Measurements from ENCODE around the gene RELN.

The RELN gene

GRCh38 chr7:103680161-103681144 is 309.0 kb downstream of the RELN start:
- no peak for DNase-seq (ENCODE audit: low read depth)

DNA sequence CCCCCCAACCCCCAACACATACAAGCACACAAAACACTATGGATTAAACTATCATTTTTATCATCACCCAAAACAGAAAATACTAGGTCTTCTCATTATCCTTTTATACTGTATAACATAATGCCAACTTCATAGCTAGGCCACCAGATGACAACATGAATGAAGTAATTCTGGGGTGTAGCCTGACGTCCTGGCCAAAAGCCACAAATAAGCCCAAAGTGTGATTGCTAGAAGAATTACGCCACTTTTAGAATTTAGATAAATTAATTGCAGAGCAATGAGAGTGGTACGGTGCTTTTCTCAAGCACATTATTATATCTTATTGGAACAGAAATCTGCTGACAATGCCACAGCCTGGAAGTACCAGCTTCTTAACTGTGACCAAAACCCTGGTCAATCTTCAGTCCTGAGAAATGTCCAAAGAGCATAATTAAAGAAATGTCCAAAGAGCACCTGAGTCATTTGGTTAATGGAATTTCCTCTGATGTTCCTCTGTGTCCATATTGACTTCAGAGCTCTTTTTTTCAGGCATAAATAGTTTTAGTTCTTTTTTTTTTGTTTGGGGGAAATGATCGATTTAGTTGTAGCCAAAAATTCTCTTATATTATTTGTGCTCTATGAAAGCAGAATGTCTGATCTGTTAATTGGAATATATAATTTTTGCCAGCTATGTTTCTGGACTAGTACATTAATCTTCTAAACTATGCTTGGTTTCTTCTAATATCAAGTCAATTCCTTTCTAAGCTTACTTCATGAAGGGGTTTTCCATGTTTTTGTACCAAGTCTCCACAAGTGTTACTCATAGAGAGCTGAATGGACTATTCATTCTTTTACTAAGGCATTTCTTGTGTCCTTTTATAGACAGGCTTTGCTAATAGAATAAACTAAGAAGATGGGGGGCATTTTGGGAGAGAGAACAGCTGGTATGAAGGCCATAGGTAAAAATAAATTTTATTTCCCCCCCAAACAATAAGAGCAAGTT is 310.0 kb downstream of the RELN start:
- DNase-seq (ENCODE audit: low read depth): no peak

- no peak for DNase-seq (ENCODE audit: low read depth)
These were observed 321.0 kb downstream of the RELN start for GRCh38 chr7:103668279-103668941.

- no peak for DNase-seq (ENCODE audit: low read depth)
These were observed 323.1 kb downstream of the RELN start for GRCh38 chr7:103666326-103666725.

DNA sequence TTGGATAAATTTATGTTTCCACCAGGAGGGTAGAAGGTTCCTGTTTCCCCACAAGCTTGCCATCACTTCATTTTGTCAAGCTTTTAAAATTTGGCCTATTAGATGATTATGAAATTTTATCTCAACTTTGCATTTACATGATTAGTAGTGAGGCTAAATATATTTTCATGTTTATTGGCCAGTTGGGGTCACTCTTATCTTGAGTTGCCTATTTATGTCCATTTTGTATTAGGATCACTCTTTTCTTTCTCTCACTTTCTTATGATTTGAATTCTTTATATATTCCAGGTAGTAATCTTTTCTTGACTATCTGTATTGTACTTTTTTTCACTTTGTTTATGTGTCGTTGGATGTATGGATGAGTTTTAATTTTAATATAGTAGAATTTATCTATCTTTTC is 324.9 kb downstream of the RELN start:
- DNase-seq (ENCODE audit: low read depth): no peak

DNA sequence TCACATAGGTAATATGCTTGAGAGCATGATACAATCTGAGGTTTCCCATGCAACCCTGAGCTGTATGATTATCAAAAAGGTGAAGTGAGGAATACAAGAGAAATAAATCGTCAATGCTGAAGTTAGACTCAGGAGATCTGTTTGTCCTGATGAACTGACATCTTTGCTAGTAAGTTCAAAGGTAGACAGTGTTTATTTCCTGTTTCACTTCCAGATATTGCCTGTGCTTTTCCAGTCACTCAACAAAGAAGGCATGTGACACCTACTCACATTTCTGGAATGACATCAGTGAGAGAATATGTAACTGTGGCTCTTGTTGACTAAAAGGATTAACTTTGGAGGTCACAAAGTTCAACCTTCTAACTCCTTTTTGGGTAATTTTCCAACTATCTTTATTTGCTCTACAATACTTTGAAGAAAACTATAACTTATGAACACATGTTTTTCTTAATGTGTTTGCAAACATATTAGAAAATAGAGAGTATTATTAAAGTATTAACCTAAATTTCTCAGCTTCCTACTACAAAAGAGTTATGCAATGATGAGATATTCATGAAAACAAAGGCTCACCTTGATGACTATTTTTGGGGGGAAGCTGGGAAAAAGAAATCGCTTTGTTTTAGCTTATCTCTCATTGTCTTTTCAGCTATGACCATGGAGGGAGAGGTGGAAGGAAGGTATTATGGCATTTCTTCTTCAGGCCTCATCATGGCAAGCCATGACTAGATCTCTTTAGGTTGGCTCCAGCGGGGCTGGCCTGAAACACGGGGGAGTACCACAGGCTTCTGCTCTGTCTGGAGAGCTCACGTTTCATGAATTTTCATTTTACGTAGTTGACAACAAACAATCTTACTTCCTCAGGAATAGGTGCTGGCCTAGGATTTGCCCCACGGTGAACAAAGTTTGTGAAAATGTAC is 328.7 kb downstream of the RELN start:
- no peak for DNase-seq (ENCODE audit: low read depth)

DNA sequence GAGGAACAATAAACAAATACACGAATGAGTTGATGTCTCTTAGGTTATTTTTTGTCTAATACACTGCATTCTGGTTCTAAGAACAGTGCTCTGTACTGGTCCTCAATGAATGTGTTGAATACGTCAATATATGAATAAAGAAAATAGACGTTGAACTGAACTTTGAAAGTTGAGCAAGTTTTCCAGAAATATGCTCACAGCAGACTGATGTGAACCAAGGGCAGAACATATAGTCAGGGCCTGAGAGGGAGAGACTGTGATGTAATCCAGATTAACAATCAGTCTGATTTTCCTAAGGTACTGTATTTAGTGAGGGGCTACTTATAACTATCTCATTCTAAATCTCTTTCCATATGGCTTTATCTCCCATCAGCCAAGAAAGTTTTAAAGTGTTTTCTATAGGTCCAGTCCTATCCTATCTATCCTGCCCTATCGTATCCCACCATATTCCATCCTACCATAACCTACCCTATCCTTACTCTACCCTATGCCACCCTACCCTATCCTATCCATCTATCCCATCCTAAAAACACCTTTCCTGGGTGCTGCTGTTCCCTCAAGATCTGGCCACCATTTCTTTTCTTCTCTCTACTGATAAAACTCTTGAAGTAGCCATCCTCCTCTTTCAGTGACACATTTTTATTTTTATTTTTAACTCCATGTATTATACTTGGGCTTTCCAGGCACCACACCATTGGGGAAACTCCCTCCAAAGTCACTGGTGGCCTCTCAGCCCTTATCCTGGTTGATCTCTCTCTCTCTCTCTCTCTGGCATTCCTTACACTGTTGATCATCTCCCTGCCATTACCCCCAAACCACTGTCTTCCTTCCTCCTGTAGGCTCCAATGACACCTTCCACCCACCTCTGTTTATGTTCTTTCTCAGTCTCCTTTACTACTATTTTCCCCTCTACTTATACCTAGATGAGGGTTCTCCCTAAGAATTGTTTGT is 331.1 kb downstream of the RELN start:
- DNase-seq (ENCODE audit: low read depth): no peak

- no peak for DNase-seq (ENCODE audit: low read depth)
These were observed 332.0 kb downstream of the RELN start for GRCh38 chr7:103657474-103657894.

- DNase-seq (ENCODE audit: low read depth): no peak
These were observed 333.2 kb downstream of the RELN start for GRCh38 chr7:103656221-103656620.

DNA sequence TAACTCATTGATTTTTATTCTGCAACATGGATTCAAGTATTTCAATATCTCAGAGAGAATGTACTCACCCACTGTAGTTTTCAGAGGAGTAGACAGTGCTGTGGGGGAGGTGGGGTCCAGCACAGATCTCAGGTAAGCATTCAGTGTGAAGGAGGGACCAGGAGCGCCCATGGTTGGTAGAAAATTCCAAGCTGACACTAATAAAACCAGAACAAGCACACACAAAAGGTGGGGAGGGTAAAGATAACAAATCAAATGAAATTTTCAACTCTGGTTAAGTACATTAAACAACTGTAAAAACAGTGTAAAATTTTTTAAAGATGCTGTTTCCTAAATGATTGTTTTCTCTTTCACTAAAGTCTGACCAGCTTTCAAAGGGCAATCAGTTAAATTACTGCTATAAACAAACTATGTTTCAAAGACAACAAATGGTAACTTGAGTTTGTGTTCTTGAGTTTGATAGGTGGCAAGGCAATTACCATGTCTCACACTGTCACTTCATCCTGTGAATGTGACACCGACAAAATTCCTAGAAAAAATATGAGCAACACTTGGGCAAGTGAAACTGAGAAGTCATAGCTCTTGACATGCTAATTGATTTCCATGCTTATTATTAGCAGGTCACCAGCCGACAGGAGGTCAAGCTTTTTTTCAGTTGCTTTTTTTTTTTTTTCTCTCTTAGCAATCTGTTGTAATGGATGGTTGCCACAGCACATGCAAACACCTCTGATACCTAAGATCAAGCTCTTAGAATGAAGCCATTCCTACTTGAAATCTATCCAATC is 337.7 kb downstream of the RELN start:
- no peak for DNase-seq (ENCODE audit: low read depth)

DNA sequence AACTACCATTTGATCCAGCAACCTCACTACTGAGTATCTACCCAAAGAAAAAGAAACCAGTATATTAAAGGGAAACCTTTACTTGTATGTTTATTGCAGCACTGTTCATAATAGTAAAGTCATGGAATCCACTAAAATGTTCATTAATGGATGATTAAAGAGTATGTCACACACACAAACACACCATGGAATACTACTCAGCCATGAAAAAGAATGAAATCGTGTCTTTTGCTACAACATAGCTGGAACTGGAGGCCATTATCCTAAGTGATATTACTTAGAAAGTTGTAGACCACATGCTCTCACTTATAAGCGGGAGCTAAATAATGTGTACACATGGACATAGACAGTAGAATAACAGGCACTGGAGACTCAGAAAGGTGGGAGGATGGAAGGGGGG is 340.4 kb downstream of the RELN start:
- DNase-seq (ENCODE audit: low read depth): no peak

DNA sequence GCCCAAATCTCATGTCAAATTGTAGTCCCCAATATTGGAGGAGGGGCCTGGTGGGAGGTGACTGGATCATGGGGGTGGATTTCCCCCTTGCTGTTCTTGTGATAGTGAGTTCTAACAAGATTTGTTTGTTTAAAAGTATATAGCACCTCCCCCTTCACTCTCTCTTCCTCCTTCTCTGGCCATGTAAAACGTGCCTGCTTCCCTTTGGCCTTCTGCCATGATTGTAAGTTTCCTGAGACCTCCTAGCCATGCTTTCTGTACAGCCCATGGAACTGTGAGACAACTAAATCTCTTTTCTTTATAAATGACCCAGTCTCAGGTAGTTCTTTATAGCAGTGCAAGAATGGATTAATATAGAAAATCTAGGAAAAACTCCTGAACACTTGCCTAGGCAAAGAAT is 341.3 kb downstream of the RELN start:
- DNase-seq (ENCODE audit: low read depth): no peak

DNA sequence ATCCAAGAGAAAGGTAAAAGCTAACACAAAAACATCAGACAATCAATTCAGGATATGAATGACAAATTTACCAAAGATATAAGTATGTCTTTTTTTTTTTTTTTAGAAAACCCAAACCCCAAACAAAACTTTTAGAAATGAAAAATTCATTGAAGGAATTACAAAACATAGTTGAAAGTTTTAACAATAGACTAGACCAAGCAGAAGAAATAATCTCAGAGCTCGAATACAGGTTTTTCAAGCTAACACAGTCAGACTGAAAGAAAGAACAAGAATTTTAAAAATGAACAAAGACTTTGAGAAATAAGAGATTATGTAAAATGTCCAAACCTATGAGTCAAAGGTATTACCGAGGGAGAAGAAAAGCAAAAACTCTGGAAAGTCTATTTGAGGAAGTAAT is 345.1 kb downstream of the RELN start:
- no peak for DNase-seq (ENCODE audit: low read depth)

GRCh38 chr7:103640031-103640779 is 349.3 kb downstream of the RELN start:
- no peak for DNase-seq (ENCODE audit: low read depth)

DNA sequence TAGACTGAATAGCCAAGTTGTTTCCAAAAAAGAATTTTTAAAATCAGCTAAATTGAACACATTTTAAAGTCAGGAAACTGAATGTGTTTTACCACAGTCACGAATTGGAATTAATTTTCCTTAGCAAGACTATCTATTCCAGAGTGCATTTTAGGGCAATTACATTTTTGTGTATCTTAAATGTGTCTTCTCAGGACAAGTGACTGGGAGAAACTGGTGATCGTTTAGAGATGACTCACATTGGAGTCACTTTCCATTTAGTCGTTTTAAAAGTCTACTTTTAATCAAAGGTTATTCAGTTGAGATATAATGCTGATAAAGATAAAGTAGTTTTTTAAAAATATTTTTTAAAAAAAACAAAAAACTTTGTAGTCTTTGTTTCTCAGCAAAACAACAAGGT is 351.7 kb downstream of the RELN start:
- DNase-seq (ENCODE audit: low read depth): no peak

DNA sequence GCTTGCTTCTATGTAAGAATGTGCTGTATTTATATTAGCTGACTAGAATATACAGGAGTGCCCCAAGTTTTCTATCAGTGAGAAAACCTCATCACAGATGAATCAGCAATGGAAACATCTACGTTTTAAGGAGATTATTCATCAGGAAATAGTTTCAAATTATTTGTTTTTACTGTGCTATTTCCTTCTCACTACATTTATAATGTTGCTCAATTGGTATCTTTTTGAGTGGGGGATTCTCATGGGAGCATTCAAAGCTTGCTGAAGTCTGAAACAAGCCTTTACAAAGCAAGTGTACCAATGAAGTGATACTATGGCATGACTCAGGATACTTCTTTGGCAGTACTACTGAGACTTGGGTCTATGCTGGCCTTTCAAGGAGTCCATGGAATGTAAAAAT is 352.4 kb downstream of the RELN start:
- DNase-seq (ENCODE audit: low read depth): no peak

- DNase-seq (ENCODE audit: low read depth): no peak
These were observed 353.3 kb downstream of the RELN start for GRCh38 chr7:103636153-103636552.

GRCh38 chr7:103632972-103633371 is 356.5 kb downstream of the RELN start:
- no peak for DNase-seq (ENCODE audit: low read depth)
